Ishikawa (cell line): ENCODE data around the gene ZNF865.

Experiments
- CREB1 ChIP-seq: IDR thresholded peaks from 2 replicates; pipeline ENCODE4 v1.6.1; 2012; ENCODE audit warnings: low read depth
- EP300 ChIP-seq: IDR thresholded peaks from 2 replicates; pipeline ENCODE4 v1.6.1; 2012; ENCODE audit warnings: borderline replicate concordance
- TAF1 ChIP-seq: IDR thresholded peaks from 2 replicates; pipeline ENCODE4 v1.6.1; 2012; ENCODE audit warnings: low read depth, mild to moderate bottlenecking
- TCF12 ChIP-seq: IDR thresholded peaks from 2 replicates; pipeline ENCODE4 v1.6.1; 2012; ENCODE audit warnings: low read depth
- YY1 ChIP-seq: IDR thresholded peaks from 2 replicates; pipeline ENCODE4 v1.6.1; 2012; ENCODE audit warnings: low read depth
- ZBTB7A ChIP-seq: IDR thresholded peaks from 2 replicates; pipeline ENCODE4 v1.6.1; 2012; ENCODE audit warnings: low read depth
- TF ChIP-seq, protein P1 (sequence below): IDR thresholded peaks from 2 replicates; pipeline ENCODE4 v1.6.1; 2012

DNA sequence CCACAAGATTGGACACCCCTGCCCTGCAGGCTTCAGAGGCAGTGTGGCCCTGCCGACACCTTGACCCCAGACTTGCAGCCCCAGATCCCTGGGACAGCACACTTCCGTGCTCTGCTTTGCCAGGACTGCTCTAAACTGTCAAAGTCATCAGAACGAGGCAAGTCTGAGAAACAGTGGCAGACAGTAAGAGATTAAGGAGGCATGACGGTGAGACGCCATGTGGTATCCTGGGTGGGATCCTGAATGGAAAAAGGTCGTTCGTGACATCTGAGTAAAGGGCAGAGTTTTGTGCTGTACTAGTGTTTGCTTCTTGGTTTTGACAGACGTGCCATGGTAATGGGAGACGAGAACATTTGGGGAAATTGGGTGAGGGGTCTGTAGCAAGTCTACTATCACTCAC lies 38.6 kb upstream of the ZNF865 start:
- TF ChIP-seq EP300 (no peak), ZBTB7A (no peak), CREB1 (no peak), TCF12 (no peak), TAF1 (no peak), YY1 (no peak)
- TF ChIP-seq, protein P1, sequence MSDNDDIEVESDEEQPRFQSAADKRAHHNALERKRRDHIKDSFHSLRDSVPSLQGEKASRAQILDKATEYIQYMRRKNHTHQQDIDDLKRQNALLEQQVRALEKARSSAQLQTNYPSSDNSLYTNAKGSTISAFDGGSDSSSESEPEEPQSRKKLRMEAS, result no peak
